Skeletal muscle satellite cell (primary cell): ENCODE data around the gene OR52E2.

Experiments
- H3K27me3 ChIP-seq: 2 replicates; pipeline ENCODE4 v1.7.0; 2013; ENCODE audit warnings: low read length; ENCODE audit not compliant: control insufficient read depth, insufficient read depth
- H3K36me3 ChIP-seq: 2 replicates; pipeline ENCODE4 v1.7.0; 2013; ENCODE audit warnings: mild to moderate bottlenecking, control low read depth, low read length; ENCODE audit not compliant: insufficient read depth
- H3K4me1 ChIP-seq: 2 replicates; pipeline ENCODE4 v1.7.0; 2013; ENCODE audit warnings: low read length; ENCODE audit not compliant: control insufficient read depth, insufficient read depth
- H3K4me2 ChIP-seq: 2 replicates; pipeline ENCODE4 v1.7.0; 2013; ENCODE audit warnings: mild to moderate bottlenecking, low read length
- H3K4me3 ChIP-seq: 2 replicates; pipeline ENCODE4 v1.7.0; 2013; ENCODE audit warnings: low read length
- H3K9ac ChIP-seq: 2 replicates; pipeline ENCODE4 v1.7.0; 2013; ENCODE audit warnings: mild to moderate bottlenecking, low read depth, low read length, moderate library complexity
- H3K9me3 ChIP-seq: replicated peaks from 2 replicates; pipeline ENCODE4 v1.7.0; 2013; ENCODE audit warnings: mild to moderate bottlenecking, control low read depth, low read length

OR52E2 gene

GRCh38 chr11:5011254-5011653 is 48.2 kb downstream of the OR52E2 start:
- Histone ChIP-seq H3K4me3 (no peak overlapping the region), H3K4me1 (no peaks in the 10 kb centered on the region), H3K4me2 (no peak overlapping the region), H3K9me3 (no peaks in the 10 kb centered on the region), H3K9ac (no peak overlapping the region), H3K36me3 (no peaks in the 10 kb centered on the region), H3K27me3 (no peaks in the 10 kb centered on the region)
